DND-41 (cell line): ENCODE results near the gene SCN5A.

Source experiments
- ATAC-seq: fragments of 200-7000 bp; cut with Tn5 transposase; 3 replicates; pipeline ENCODE4 v1.9.1; 2021; ENCODE audit warnings: low read depth; ENCODE audit not compliant: insufficient read depth
- DNase-seq: peaks from one replicate; pipeline ENCODE4 v3.0.0-alpha.2; 2020
- H2AFZ ChIP-seq: 2 replicates; pipeline ENCODE4 v1.6.0; 2012; ENCODE audit warnings: low read depth, low read length
- H3K27ac ChIP-seq: 2 replicates; pipeline ENCODE4 v1.5.1; 2012; ENCODE audit warnings: low read length, inconsistent platforms
- H3K27me3 ChIP-seq: fragments of 200-600 bp; sonication (generic); 2 replicates; pipeline ENCODE4 v1.6.0; 2012; ENCODE audit warnings: low read length, mild to moderate bottlenecking, inconsistent platforms; ENCODE audit not compliant: insufficient read depth, poor library complexity
- H3K36me3 ChIP-seq: 2 replicates; pipeline ENCODE4 v1.5.1; 2012; ENCODE audit warnings: low read length, inconsistent platforms; ENCODE audit not compliant: insufficient read depth
- H3K4me1 ChIP-seq: 2 replicates; pipeline ENCODE4 v1.5.1; 2012; ENCODE audit warnings: mild to moderate bottlenecking, low read length; ENCODE audit not compliant: insufficient read depth
- H3K4me2 ChIP-seq: 2 replicates; pipeline ENCODE4 v1.6.0; 2012; ENCODE audit warnings: mild to moderate bottlenecking, moderate library complexity, low read length, inconsistent platforms; ENCODE audit not compliant: insufficient read depth
- H3K4me3 ChIP-seq, 2 experiments: fragments of 200-600 bp in 1 of 2; shearing (Covaris generic) in 1 of 2; 2 replicates each; pipeline ENCODE4 v1.5.1; 2012 to 2016; ENCODE audit warnings: inconsistent platforms in 2 of 2, low read length in 2 of 2, mild to moderate bottlenecking in 2 of 2, low read depth in 1 of 2, moderate library complexity in 1 of 2
- H3K79me2 ChIP-seq: 2 replicates; pipeline ENCODE4 v1.6.0; 2012; ENCODE audit warnings: low read length, inconsistent platforms; ENCODE audit not compliant: insufficient read depth
- H3K9ac ChIP-seq: 2 replicates; pipeline ENCODE4 v1.6.0; 2012; ENCODE audit warnings: low read depth, mild to moderate bottlenecking, inconsistent platforms, low read length, moderate library complexity
- H3K9me3 ChIP-seq: 2 replicates; pipeline ENCODE4 v1.5.1; 2012; ENCODE audit warnings: low read length, moderate library complexity, mild to moderate bottlenecking, inconsistent platforms; ENCODE audit not compliant: insufficient read depth, severe bottlenecking
- H4K20me1 ChIP-seq: 2 replicates; pipeline ENCODE4 v1.6.0; 2012; ENCODE audit warnings: low read length; ENCODE audit not compliant: insufficient read depth
- CTCF ChIP-seq: IDR thresholded peaks from 2 replicates; pipeline ENCODE4 v1.5.1; 2012; ENCODE audit warnings: borderline replicate concordance, low read length, moderate library complexity, mild to moderate bottlenecking; ENCODE audit not compliant: poor library complexity, severe bottlenecking; ENCODE audit errors: extremely low read depth
- EZH2 ChIP-seq: IDR thresholded peaks from 3 replicates; pipeline ENCODE4 v1.6.1; 2012; ENCODE audit warnings: borderline replicate concordance, low read depth, mild to moderate bottlenecking, moderate library complexity, low read length, inconsistent platforms; ENCODE audit not compliant: severe bottlenecking

Gene SCN5A

DNA sequence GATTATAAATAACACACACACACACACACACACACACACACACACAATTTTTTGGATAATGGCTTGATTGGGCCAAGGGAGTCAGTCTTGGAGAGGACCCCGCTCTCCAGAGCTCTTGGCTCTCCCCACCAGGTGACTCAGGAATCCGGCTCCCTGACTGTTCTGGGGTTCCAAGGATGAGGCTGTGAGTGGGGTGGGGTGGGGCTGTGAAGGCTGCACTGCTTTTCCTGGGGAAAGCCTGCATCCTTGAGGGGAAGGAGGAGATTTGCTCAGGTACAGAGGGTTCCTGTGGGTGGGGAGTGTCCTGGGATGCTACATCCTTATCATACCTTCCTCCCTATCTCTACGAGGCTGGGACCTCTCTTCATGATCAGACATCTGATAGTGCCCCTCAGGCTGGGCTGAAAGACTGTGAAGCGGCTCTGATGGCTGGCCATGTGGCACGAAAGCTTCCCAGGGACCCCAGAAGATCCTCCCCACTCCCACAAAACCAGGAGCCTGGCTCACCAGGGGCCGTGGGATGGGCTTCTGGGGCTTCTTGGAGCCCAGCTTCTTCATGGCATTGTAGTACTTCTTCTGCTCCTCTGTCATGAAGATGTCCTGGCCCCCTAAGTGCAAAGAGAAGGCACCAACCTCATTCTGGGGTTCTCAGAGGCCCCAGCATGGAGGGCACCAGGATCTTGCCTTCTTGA is 94.2 kb downstream of the SCN5A start:
- Histone ChIP-seq H3K9ac (no peak overlapping the region), H3K36me3 (no peaks in the 10 kb centered on the region), H3K4me3 (no peak overlapping the region), H2AFZ (no peak overlapping the region), H3K27me3 (peaks cover 2% of the 10 kb centered on the region), H3K4me1 (no peaks in the 10 kb centered on the region), H3K9me3 (peaks cover 2% of the 10 kb centered on the region), H3K4me2 (no peak overlapping the region), H4K20me1 (no peaks in the 10 kb centered on the region), H3K79me2 (no peaks in the 10 kb centered on the region), H3K27ac (no peak overlapping the region)
- DNase-seq (no peak), ATAC-seq (no peak)
- no peak for TF ChIP-seq EZH2

DNA sequence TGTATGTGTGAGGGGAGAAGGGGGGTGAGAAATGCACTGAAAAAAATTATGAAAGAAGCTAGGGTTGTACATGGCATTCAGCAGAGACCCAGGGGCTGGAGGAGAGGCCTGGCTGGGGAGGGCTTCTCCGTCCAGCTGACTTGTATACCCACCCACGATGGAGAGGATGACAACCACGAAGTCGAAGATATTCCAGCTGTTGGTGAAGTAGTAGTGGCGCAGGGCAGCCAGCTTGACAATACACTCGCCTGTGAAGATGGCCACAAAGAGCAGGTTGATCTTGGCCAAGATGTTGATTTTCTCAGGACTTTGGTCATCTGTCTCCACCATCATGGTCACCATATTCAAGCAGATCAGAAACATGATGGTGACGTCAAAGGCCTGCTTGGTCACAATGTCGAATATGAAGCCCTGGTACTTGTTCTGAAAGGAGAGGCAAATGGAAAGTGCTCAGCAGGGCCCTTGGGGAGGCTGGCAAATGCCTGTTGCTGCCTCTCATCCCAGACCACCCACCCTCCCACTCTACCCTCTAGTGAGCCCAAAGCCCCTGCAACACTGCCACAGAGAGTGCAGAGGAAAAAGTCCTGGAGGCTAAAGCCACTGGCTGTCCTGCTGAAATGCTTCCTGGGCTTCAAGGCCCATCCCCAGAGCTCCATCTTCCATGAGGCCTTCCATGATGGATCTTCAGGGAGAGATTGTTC is 95.2 kb downstream of the SCN5A start:
- Histone ChIP-seq H3K4me1 (no peaks in the 10 kb centered on the region), H3K27ac (no peak overlapping the region), H3K9ac (no peak overlapping the region), H3K79me2 (no peaks in the 10 kb centered on the region), H2AFZ (no peak overlapping the region), H3K4me3 (no peak overlapping the region), H3K27me3 (peaks cover 2% of the 10 kb centered on the region), H4K20me1 (no peaks in the 10 kb centered on the region), H3K36me3 (no peaks in the 10 kb centered on the region), H3K4me2 (no peak overlapping the region), H3K9me3 (peaks cover 2% of the 10 kb centered on the region)
- ATAC-seq (no peak), DNase-seq (no peak)
- TF ChIP-seq EZH2 (no peak), CTCF (no peak)

- TF ChIP-seq EZH2 (no peak), CTCF (no peak)
- no peak for DNase-seq
- Histone ChIP-seq H2AFZ (no peak overlapping the region), H4K20me1 (no peaks in the 10 kb centered on the region), H3K27me3 (peaks cover 6% of the 10 kb centered on the region), H3K27ac (no peak overlapping the region), H3K79me2 (no peaks in the 10 kb centered on the region), H3K4me2 (no peak overlapping the region), H3K4me3 (no peak overlapping the region), H3K9ac (no peak overlapping the region), H3K4me1 (no peaks in the 10 kb centered on the region), H3K36me3 (no peaks in the 10 kb centered on the region), H3K9me3 (peaks cover 2% of the 10 kb centered on the region)
- no peak for ATAC-seq
Observed at GRCh38 chr3:38553071-38553470, 96.4 kb downstream of the SCN5A start.

GRCh38 chr3:38552364-38552763 is 97.1 kb downstream of the SCN5A start:
- H3K9me3 ChIP-seq = peaks cover 2% of the 10 kb centered on the region
- H4K20me1 ChIP-seq = no peaks in the 10 kb centered on the region
- H3K4me1 ChIP-seq = no peaks in the 10 kb centered on the region
- no peaks in the 10 kb centered on the region for H3K79me2 ChIP-seq
- H3K27me3 ChIP-seq = peaks cover 10% of the 10 kb centered on the region
- H3K36me3 ChIP-seq = no peaks in the 10 kb centered on the region
- H3K4me3 ChIP-seq = no peak overlapping the region
- TF ChIP-seq CTCF = no peak
- TF ChIP-seq EZH2 = no peak
- ATAC-seq (no peak), DNase-seq (no peak)
- H3K27ac ChIP-seq = no peak overlapping the region
- no peak overlapping the region for H2AFZ ChIP-seq
- H3K9ac ChIP-seq = no peak overlapping the region
- H3K4me2 ChIP-seq = no peak overlapping the region
